NCI-H748 (cell line): ENCODE results near the gene SERPINF2.
A peak's percentile ranks its signal among the peaks of the same experiment; 100 is the strongest.
"Not testable (repeated sequence)": the region's sequence is repeated elsewhere in the genome, so short reads cannot be mapped to it uniquely, and the experiment has no call there.

Source experiments
- DNase-seq: peaks from one replicate; lab custom pipeline; 2025; ENCODE audit not compliant: unreplicated experiment; lab: John Stamatoyannopoulos, UW

SERPINF2 gene

GRCh38 chr17:1716076-1716911, 26.4 kb upstream of the SERPINF2 start:
- peak; percentile 100 for DNase-seq

- DNase-seq = peak; percentile 99
These were observed 25.6 kb upstream of the SERPINF2 start for GRCh38 chr17:1716912-1717695.

GRCh38 chr17:1718362-1719165, 24.1 kb upstream of the SERPINF2 start:
- no peak for DNase-seq

- peak; percentile 70 for DNase-seq
These were observed 21.8 kb upstream of the SERPINF2 start for GRCh38 chr17:1720856-1721386.

GRCh38 chr17:1722022-1722421, 20.6 kb upstream of the SERPINF2 start:
- not testable (repeated sequence) for DNase-seq

- peak; percentile 89 for DNase-seq
These were observed 18.3 kb upstream of the SERPINF2 start, which contains the start of gene WDR81 for GRCh38 chr17:1724351-1724868. Gene WDR81, plus strand, starts transcription at chr17:1724704. Its CDS starts 256 bp downstream, at chr17:1724960.

GRCh38 chr17:1724869-1725641, 17.6 kb upstream of the SERPINF2 start:
- peak; percentile 54 for DNase-seq

- DNase-seq = no peak
These were observed 16.8 kb upstream of the SERPINF2 start for GRCh38 chr17:1725642-1726511.

GRCh38 chr17:1726626-1727257, 15.9 kb upstream of the SERPINF2 start:
- no peak for DNase-seq

GRCh38 chr17:1727258-1727789, 15.3 kb upstream of the SERPINF2 start:
- no peak for DNase-seq

- DNase-seq = no peak
These were observed 14.6 kb upstream of the SERPINF2 start for GRCh38 chr17:1727876-1728630.

GRCh38 chr17:1729966-1730325, 12.7 kb upstream of the SERPINF2 start:
- no peak for DNase-seq

GRCh38 chr17:1730326-1731193, 12.1 kb upstream of the SERPINF2 start:
- DNase-seq = no peak

- no peak for DNase-seq
These were observed 11.5 kb upstream of the SERPINF2 start for GRCh38 chr17:1731194-1731506.

GRCh38 chr17:1732241-1732832, 10.3 kb upstream of the SERPINF2 start:
- DNase-seq = no peak

GRCh38 chr17:1732833-1733321, 9.8 kb upstream of the SERPINF2 start:
- DNase-seq = no peak
